NCI-H748 (cell line): Measurements from ENCODE around the gene RASA2.
"Not testable (repeated sequence)": the region's sequence is repeated elsewhere in the genome, so short reads cannot be mapped to it uniquely, and the experiment has no call there.

Source experiments
- DNase-seq: peaks from one replicate; lab custom pipeline; 2025; ENCODE audit not compliant: unreplicated experiment; lab: John Stamatoyannopoulos, UW

Gene RASA2

GRCh38 chr3:141493184-141493583 is 6.4 kb downstream of the RASA2 start:
- DNase-seq, result no peak

- not testable (repeated sequence) for DNase-seq
Measured at GRCh38 chr3:141497589-141497988, 10.8 kb downstream of the RASA2 start.

GRCh38 chr3:141498598-141499223 is 11.9 kb downstream of the RASA2 start:
- peak; percentile 6 for DNase-seq

GRCh38 chr3:141499284-141499683 is 12.5 kb downstream of the RASA2 start:
- DNase-seq, result no peak

GRCh38 chr3:141499965-141500364 is 13.1 kb downstream of the RASA2 start:
- DNase-seq, result no peak

- no peak for DNase-seq
Measured at GRCh38 chr3:141500397-141500796, 13.6 kb downstream of the RASA2 start.

GRCh38 chr3:141505166-141505565 is 18.3 kb downstream of the RASA2 start:
- no peak for DNase-seq

GRCh38 chr3:141506071-141506470 is 19.2 kb downstream of the RASA2 start:
- DNase-seq, result no peak

- no peak for DNase-seq
Measured at GRCh38 chr3:141507392-141508066, 20.7 kb downstream of the RASA2 start.

- no peak for DNase-seq
Measured at GRCh38 chr3:141508067-141508436, 21.2 kb downstream of the RASA2 start.

GRCh38 chr3:141511361-141511760 is 24.5 kb downstream of the RASA2 start:
- no peak for DNase-seq

GRCh38 chr3:141514382-141514781 is 27.6 kb downstream of the RASA2 start:
- no peak for DNase-seq

- no peak for DNase-seq
Measured at GRCh38 chr3:141519587-141519986, 32.8 kb downstream of the RASA2 start.

GRCh38 chr3:141521781-141522180 is 35.0 kb downstream of the RASA2 start:
- DNase-seq, result no peak

- no peak for DNase-seq
Measured at GRCh38 chr3:141523615-141524375, 37.0 kb downstream of the RASA2 start.

GRCh38 chr3:141524988-141525387 is 38.2 kb downstream of the RASA2 start:
- DNase-seq, result no peak

- no peak for DNase-seq
Measured at GRCh38 chr3:141525814-141526213, 39.0 kb downstream of the RASA2 start.

GRCh38 chr3:141526709-141527108 is 39.9 kb downstream of the RASA2 start:
- no peak for DNase-seq

GRCh38 chr3:141528800-141529199 is 42.0 kb downstream of the RASA2 start:
- DNase-seq, result no peak

- no peak for DNase-seq
Measured at GRCh38 chr3:141529256-141529655, 42.4 kb downstream of the RASA2 start.

- DNase-seq, result no peak
Measured at GRCh38 chr3:141529717-141530414, 43.0 kb downstream of the RASA2 start.

- no peak for DNase-seq
Measured at GRCh38 chr3:141530415-141530768, 43.6 kb downstream of the RASA2 start.
